HepG2 (cell line): Measurements from ENCODE around the gene GPSM1. TPM values are rescaled to one million over a fixed set of nuclear protein-coding genes. Genes with fewer than 3 reads are reported as not detected.

Source experiments
- HDAC1 ChIP-seq: sonication (generic); formaldehyde crosslinking; IDR thresholded peaks from 2 replicates; pipeline ENCODE4 v1.5.1; 2020; ENCODE audit warnings: mild to moderate bottlenecking, missing genetic modification reagents
- IRF2 ChIP-seq: IDR thresholded peaks from 2 replicates; pipeline ENCODE4 v1.6.1; 2018; ENCODE audit warnings: missing genetic modification reagents, missing compliant biosample characterization
- KAT7 ChIP-seq: IDR thresholded peaks from 2 replicates; pipeline ENCODE4 v1.6.1; 2018; ENCODE audit warnings: borderline replicate concordance, missing compliant biosample characterization
- KDM2A ChIP-seq: sonication (generic); formaldehyde crosslinking; IDR thresholded peaks from 2 replicates; pipeline ENCODE4 v1.4.0; 2020; ENCODE audit warnings: low read depth, missing genetic modification reagents, borderline replicate concordance
- KMT2A ChIP-seq: sonication (generic); formaldehyde crosslinking; IDR thresholded peaks from 2 replicates; pipeline ENCODE4 v1.4.0; 2020; ENCODE audit warnings: missing genetic modification reagents
- MBNL3 ChIP-seq: fragments of 250-450 bp; sonication (Bioruptor Pico); conservative IDR thresholded peaks from 2 replicates; pipeline ENCODE4 v1.8.0; 2022; ENCODE audit warnings: mild to moderate bottlenecking, inconsistent platforms
- MED1 ChIP-seq: sonication (generic); formaldehyde crosslinking; IDR thresholded peaks from 2 replicates; pipeline ENCODE4 v1.4.0; 2020; ENCODE audit warnings: missing genetic modification reagents
- MIER3 ChIP-seq: IDR thresholded peaks from 2 replicates; pipeline ENCODE4 v1.6.1; 2016; ENCODE audit warnings: missing compliant biosample characterization, borderline replicate concordance
- MTF1 ChIP-seq: sonication (generic); formaldehyde crosslinking; IDR thresholded peaks from 2 replicates; pipeline ENCODE4 v1.5.0; 2020; ENCODE audit warnings: missing genetic modification reagents
- NFYB ChIP-seq: sonication (generic); formaldehyde crosslinking; IDR thresholded peaks from 2 replicates; pipeline ENCODE4 v1.4.0; 2020; ENCODE audit warnings: missing genetic modification reagents
- RCOR2 ChIP-seq: IDR thresholded peaks from 2 replicates; pipeline ENCODE4 v1.6.1; 2016; ENCODE audit warnings: missing biosample characterization, missing genetic modification reagents
- SP1 ChIP-seq, 2 experiments: fragments of 450-650 bp in 1 of 2; sonication (generic) in 1 of 2; formaldehyde crosslinking in 1 of 2; IDR thresholded peaks; 2 replicates each; pipeline versions ENCODE4 v1.4.0 to v1.6.1; 2016 to 2020; ENCODE audit warnings: missing genetic modification reagents in 1 of 2
- ZFX ChIP-seq: sonication (generic); formaldehyde crosslinking; IDR thresholded peaks from 2 replicates; pipeline ENCODE4 v1.4.0; 2020; ENCODE audit warnings: mild to moderate bottlenecking, low read depth, missing genetic modification reagents, moderate library complexity
- ZNF33B ChIP-seq: sonication (generic); formaldehyde crosslinking; IDR thresholded peaks from 2 replicates; pipeline ENCODE4 v1.5.1; 2020; ENCODE audit warnings: mild to moderate bottlenecking, missing genetic modification reagents
- ZNF816 ChIP-seq: sonication (generic); formaldehyde crosslinking; IDR thresholded peaks from 2 replicates; pipeline ENCODE4 v1.8.0; 2022; ENCODE audit warnings: missing genetic modification reagents, mild to moderate bottlenecking, borderline replicate concordance
- ZSCAN31 ChIP-seq: sonication (generic); formaldehyde crosslinking; IDR thresholded peaks from 2 replicates; pipeline ENCODE4 v1.5.0; 2020; ENCODE audit warnings: low read depth, mild to moderate bottlenecking, missing genetic modification reagents
- polyA plus RNA-seq, 8 experiments: library from polyadenylated mRNA; depleted of rRNA in 3 of 8; stranded (reverse) in 7 of 8; unstranded in 1 of 8; fragments of >200 nt; fragmentation: Illumina TruSeq in 4 of 8; extraction: Trizol in 4 of 8; gene quantifications; 2 replicates each; pipeline versions ENCODE4 v1.2.1 to v1.2.3, GENCODE V29; 2011 to 2016; ENCODE audit warnings: low read depth in 4 of 8, missing spikeins in 1 of 8, mixed read lengths in 1 of 8; ENCODE audit not compliant: insufficient read depth in 1 of 8
- total RNA-seq, 5 experiments: library from RNA; depleted of rRNA; stranded (reverse); fragments of >200 nt; fragmentation: Illumina TruSeq; extraction: Trizol; gene quantifications; 2 replicates each; pipeline ENCODE4 v1.2.3, GENCODE V29; 2016; ENCODE audit warnings: low read depth in 1 of 5
- TF ChIP-seq, protein P1 (sequence below): sonication (generic); formaldehyde crosslinking; conservative IDR thresholded peaks from 2 replicates; pipeline ENCODE4 v1.8.0; 2022; ENCODE audit warnings: mild to moderate bottlenecking, moderate library complexity, missing genetic modification reagents
- TF ChIP-seq, protein P2 (sequence below): sonication (generic); formaldehyde crosslinking; conservative IDR thresholded peaks from 2 replicates; pipeline ENCODE4 v1.4.0; 2020; ENCODE audit warnings: mild to moderate bottlenecking, missing genetic modification reagents, moderate library complexity
- TF ChIP-seq, protein P3 (sequence below): sonication (generic); formaldehyde crosslinking; IDR thresholded peaks from 2 replicates; pipeline ENCODE4 v1.5.0; 2020; ENCODE audit warnings: mild to moderate bottlenecking, low read depth, missing genetic modification reagents, borderline replicate concordance
- TF ChIP-seq, protein P4 (sequence below): IDR thresholded peaks from 2 replicates; pipeline ENCODE4 v1.6.1; 2016
- TF ChIP-seq, protein P5 (sequence below): sonication (generic); formaldehyde crosslinking; conservative IDR thresholded peaks from 2 replicates; pipeline ENCODE4 v1.4.0; 2020; ENCODE audit warnings: missing genetic modification reagents

The GPSM1 gene
- total and polyA plus RNA-seq, 2 of the 13 experiments (the other 11 are each of a cell fraction or from before 2014, with no cell fraction given) = 1.0 to 2.4 TPM

DNA sequence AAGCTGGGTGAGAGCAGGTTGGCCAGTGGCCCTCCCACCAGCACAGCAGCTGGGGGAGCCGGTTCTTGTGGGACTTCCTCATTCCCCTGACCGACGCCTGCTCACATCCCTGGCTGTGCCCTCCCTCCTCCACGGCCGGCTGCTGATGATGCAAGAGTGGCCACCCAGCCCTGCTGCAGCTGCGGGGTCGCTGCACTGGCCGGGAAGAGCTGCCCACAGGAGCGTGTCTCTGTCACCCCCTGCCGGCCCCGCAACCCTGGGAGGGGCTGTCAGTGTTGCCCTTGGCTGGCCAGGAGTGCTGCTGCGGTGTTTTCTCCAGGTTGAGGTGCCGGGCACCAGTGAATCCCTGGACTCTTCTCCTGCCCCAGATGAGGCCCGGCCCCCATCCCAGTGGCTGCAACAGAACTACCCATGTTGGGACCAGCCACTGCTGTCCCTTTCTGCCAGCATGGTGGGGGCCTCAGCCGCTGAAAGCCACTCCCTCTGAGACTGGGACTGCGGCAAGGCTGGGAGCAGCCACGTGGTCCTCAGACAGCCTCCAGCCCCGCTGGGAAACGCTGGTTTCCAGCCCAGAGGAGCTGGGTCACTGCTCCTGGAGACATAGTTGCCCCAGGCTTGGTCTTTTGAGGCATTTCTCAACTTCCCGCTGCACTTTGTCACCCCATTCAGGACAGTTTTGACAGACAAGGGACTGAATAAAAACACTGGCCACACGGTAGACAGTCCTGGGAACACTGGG is 45.4 kb downstream of the GPSM1 start (continued):
- TF ChIP-seq, protein P1, sequence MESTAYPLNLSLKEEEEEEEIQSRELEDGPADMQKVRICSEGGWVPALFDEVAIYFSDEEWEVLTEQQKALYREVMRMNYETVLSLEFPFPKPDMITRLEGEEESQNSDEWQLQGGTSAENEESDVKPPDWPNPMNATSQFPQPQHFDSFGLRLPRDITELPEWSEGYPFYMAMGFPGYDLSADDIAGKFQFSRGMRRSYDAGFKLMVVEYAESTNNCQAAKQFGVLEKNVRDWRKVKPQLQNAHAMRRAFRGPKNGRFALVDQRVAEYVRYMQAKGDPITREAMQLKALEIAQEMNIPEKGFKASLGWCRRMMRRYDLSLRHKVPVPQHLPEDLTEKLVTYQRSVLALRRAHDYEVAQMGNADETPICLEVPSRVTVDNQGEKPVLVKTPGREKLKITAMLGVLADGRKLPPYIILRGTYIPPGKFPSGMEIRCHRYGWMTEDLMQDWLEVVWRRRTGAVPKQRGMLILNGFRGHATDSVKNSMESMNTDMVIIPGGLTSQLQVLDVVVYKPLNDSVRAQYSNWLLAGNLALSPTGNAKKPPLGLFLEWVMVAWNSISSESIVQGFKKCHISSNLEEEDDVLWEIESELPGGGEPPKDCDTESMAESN = peak; percentile 35
- no peak for TF ChIP-seq MTF1 (CRISPR knock-in tag)
- TF ChIP-seq MED1 (CRISPR knock-in tag) = peak; percentile 61
- TF ChIP-seq SP1 (IDR thresholded peaks at IDR 0.05) = no peak
- no peak for TF ChIP-seq SP1 (CRISPR knock-in tag; IDR thresholded peaks at IDR 0.05)
- TF ChIP-seq ZNF816 (CRISPR knock-in tag) = no peak
- no peak for TF ChIP-seq MBNL3 (CRISPR knock-in tag)
- no peak for TF ChIP-seq KMT2A
- no peak; the same call in 1 of the 2 replicates for TF ChIP-seq ZSCAN31
- TF ChIP-seq, protein P2, sequence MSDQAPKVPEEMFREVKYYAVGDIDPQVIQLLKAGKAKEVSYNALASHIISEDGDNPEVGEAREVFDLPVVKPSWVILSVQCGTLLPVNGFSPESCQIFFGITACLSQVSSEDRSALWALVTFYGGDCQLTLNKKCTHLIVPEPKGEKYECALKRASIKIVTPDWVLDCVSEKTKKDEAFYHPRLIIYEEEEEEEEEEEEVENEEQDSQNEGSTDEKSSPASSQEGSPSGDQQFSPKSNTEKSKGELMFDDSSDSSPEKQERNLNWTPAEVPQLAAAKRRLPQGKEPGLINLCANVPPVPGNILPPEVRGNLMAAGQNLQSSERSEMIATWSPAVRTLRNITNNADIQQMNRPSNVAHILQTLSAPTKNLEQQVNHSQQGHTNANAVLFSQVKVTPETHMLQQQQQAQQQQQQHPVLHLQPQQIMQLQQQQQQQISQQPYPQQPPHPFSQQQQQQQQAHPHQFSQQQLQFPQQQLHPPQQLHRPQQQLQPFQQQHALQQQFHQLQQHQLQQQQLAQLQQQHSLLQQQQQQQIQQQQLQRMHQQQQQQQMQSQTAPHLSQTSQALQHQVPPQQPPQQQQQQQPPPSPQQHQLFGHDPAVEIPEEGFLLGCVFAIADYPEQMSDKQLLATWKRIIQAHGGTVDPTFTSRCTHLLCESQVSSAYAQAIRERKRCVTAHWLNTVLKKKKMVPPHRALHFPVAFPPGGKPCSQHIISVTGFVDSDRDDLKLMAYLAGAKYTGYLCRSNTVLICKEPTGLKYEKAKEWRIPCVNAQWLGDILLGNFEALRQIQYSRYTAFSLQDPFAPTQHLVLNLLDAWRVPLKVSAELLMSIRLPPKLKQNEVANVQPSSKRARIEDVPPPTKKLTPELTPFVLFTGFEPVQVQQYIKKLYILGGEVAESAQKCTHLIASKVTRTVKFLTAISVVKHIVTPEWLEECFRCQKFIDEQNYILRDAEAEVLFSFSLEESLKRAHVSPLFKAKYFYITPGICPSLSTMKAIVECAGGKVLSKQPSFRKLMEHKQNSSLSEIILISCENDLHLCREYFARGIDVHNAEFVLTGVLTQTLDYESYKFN = 0 out of 2 replicates have a peak, but pooled peaks have one; percentile 47
- TF ChIP-seq NFYB (CRISPR knock-in tag) = 0 out of 2 replicates have a peak, but pooled peaks have one; percentile 12
- TF ChIP-seq HDAC1 (CRISPR knock-in tag) = peak; percentile 58
- TF ChIP-seq RCOR2 (CRISPR knock-in tag) = peak; percentile 53; the same call in 1 of the 2 replicates
- TF ChIP-seq IRF2 (CRISPR knock-in tag) = peak; percentile 22; the same call in 1 of the 2 replicates
- TF ChIP-seq, protein P3, sequence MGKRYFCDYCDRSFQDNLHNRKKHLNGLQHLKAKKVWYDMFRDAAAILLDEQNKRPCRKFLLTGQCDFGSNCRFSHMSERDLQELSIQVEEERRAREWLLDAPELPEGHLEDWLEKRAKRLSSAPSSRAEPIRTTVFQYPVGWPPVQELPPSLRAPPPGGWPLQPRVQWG (CRISPR knock-in tag) = no peak
- peak; percentile 53; the same call in 1 of the 2 replicates for TF ChIP-seq KDM2A (CRISPR knock-in tag)
- TF ChIP-seq KAT7 (CRISPR knock-in tag) = 0 out of 2 replicates have a peak, but pooled peaks have one; percentile 23
- no peak; the same call in 1 of the 2 replicates for TF ChIP-seq ZFX (CRISPR knock-in tag)
- TF ChIP-seq, protein P4, sequence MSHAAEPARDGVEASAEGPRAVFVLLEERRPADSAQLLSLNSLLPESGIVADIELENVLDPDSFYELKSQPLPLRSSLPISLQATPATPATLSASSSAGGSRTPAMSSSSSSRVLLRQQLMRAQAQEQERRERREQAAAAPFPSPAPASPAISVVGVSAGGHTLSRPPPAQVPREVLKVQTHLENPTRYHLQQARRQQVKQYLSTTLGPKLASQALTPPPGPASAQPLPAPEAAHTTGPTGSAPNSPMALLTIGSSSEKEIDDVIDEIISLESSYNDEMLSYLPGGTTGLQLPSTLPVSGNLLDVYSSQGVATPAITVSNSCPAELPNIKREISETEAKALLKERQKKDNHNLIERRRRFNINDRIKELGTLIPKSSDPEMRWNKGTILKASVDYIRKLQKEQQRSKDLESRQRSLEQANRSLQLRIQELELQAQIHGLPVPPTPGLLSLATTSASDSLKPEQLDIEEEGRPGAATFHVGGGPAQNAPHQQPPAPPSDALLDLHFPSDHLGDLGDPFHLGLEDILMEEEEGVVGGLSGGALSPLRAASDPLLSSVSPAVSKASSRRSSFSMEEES = 0 out of 2 replicates have a peak, but pooled peaks have one; percentile 22
- TF ChIP-seq, protein P5, sequence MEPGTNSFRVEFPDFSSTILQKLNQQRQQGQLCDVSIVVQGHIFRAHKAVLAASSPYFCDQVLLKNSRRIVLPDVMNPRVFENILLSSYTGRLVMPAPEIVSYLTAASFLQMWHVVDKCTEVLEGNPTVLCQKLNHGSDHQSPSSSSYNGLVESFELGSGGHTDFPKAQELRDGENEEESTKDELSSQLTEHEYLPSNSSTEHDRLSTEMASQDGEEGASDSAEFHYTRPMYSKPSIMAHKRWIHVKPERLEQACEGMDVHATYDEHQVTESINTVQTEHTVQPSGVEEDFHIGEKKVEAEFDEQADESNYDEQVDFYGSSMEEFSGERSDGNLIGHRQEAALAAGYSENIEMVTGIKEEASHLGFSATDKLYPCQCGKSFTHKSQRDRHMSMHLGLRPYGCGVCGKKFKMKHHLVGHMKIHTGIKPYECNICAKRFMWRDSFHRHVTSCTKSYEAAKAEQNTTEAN (CRISPR knock-in tag) = 0 out of 2 replicates have a peak, but pooled peaks have one; percentile 35
- TF ChIP-seq ZNF33B (CRISPR knock-in tag) = no peak
- peak; percentile 55; the same call in 1 of the 2 replicates for TF ChIP-seq MIER3 (CRISPR knock-in tag)
